HG03060 (cell line): ENCODE results near the gene MARCHF3.
"Not testable (repeated sequence)": the region's sequence is repeated elsewhere in the genome, so short reads cannot be mapped to it uniquely, and the experiment has no call there.

ENCODE experiments used
- ATAC-seq: cut with Tn5 transposase; IDR thresholded peaks from one replicate; pipeline ENCODE4 v1.9.1; 2021; ENCODE audit warnings: low read depth, moderate number of reproducible peaks; ENCODE audit not compliant: unreplicated experiment

MARCHF3 gene

DNA sequence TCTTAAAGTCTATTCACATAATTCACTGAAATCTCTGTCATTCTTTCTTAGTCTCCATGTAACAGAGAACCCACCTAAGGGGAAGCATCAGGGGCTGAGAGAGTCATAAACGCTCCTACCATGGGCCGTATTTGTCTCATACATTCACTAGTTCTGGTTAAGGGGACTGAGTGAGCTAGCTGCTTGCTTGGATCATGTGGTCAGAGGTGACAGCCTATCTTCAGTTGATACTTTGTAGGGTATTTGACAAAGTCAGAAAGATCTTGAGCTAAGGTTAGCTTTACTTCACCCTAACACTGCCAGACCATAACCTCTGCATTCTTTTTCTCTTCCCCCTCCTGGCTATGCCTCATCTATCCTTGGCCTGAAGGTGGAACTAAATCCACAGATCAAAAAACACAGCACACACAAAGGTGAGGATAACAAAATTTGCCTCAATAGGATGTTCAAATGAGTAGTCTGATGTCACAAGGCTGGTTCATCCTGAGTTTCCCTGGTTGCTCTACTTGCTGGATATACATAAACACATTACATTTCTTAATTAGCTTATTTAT, 66.5 kb downstream of the MARCHF3 start:
- ATAC-seq: no peak

- peak; percentile 43 for ATAC-seq
Measured at GRCh38 chr5:126961702-126962101, 68.7 kb downstream of the MARCHF3 start.

- no peak for ATAC-seq
Measured at GRCh38 chr5:126961128-126961527, 69.2 kb downstream of the MARCHF3 start.

GRCh38 chr5:126959188-126959587, 71.2 kb downstream of the MARCHF3 start:
- ATAC-seq: no peak

DNA sequence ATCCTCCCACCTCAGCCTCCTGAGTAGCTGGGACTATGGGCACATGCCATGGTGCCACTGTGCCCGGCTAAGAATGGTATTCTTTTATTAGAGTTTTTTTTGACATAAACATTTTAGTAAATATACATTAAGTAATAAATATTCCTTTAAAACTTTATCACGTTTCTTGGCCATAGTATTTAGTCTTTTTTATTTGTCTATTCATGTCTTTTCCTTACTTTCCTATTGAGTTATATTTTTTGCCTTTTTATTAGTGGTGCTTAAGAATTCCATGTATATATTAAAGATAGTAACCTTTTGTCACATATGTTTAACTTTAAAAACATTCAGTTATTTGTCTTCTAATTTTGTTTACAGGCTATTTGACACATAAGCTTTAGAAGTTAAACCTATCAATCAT, 73.4 kb downstream of the MARCHF3 start:
- no peak for ATAC-seq

DNA sequence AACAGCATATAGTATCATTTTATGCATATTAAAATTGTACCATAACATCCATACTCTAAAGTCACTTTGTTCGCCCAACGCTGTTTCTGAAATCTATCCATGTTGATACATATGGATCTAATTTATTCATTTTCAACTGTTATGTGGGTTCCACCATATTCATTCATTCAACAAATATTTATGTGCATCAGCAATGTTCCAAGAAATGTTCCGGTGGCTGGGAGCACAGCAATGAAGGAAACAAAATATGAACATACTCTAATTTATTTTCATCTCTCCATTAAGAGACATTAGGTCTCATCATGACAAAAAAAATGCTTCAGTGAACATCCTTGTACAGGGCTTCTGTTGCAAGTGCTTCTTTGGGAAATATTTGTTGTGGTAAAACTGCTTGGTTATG, 75.4 kb downstream of the MARCHF3 start:
- ATAC-seq: no peak

GRCh38 chr5:126953640-126954039, 76.7 kb downstream of the MARCHF3 start:
- no peak for ATAC-seq

GRCh38 chr5:126949475-126949874, 80.9 kb downstream of the MARCHF3 start:
- ATAC-seq: no peak

DNA sequence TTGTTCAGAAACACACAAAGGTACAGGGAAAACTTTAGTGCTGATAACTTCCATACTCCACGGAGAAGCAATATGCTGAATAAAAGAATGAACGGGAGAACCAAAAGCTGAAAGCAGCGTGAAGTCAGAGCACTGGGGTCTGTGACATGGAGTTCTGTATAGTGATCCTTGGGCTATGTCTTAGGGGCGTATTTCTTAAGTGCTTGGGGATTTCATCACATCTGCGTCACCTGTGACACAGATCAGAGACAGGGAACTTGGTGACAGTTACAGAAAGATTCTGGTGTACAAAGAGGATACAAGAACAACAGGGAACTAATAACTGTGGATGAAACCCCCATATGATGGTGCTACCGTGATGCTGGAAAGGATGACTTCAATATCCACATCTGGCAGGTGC, 81.9 kb downstream of the MARCHF3 start:
- ATAC-seq: no peak

DNA sequence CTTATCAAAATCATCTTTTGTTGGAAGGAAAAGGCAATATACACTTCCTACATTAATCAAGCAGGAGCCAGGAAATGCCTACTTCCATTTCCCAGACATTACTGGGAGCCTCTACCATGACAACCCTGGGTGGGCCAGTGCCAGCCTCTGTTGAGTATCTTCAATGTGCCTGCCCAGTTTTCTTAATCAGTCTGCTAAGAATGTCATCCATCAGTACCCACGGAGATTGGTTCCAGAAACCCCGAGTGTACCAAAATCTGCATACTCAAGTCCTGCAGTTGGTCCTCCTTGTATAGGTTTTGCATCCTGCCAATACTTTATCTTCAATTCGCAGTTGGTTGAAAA, 82.4 kb downstream of the MARCHF3 start:
- ATAC-seq: no peak

GRCh38 chr5:126947146-126948010, 83.0 kb downstream of the MARCHF3 start:
- peak; percentile 61 for ATAC-seq

- ATAC-seq: not testable (repeated sequence)
Measured at GRCh38 chr5:126942908-126943307, 87.5 kb downstream of the MARCHF3 start.

DNA sequence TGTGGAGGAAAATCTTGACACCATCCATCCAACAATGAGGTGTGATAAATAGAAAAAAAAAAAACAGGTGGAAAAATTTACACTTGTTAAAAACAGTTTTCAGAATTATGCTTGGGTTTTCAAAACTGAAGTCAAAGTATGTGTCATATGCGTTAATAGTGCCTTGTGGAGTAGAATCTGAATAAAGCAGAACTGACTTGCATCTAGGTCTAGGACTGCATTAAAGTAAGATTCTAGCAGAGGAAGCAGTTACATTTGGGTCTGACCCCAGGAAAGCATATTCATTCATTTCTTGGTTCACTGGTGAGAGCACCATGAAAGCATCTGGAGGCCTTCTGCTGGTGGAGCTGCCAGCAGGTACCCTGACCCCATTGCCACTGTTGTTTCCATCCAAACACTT, 89.0 kb downstream of the MARCHF3 start:
- no peak for ATAC-seq

GRCh38 chr5:126939887-126940286, 90.5 kb downstream of the MARCHF3 start:
- ATAC-seq: no peak

DNA sequence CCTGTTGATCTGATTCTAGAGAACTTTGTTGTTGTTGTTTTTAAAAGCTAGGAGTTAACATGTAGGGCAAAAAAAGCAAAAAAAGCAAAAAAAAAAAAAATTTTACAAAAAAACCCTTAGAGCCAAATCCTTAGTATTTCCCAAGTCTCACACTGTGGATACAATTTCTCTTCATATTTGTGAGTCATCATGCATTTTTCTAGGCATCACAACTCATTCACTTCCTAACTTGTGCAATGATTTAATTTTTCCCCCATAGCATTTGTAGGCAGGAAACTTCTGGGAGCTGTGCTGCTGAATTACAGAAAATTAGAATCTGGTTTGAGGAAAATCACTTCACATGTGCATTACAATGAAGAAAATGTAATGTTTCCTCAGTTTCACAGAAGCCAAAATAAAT, 91.9 kb downstream of the MARCHF3 start:
- ATAC-seq: no peak

DNA sequence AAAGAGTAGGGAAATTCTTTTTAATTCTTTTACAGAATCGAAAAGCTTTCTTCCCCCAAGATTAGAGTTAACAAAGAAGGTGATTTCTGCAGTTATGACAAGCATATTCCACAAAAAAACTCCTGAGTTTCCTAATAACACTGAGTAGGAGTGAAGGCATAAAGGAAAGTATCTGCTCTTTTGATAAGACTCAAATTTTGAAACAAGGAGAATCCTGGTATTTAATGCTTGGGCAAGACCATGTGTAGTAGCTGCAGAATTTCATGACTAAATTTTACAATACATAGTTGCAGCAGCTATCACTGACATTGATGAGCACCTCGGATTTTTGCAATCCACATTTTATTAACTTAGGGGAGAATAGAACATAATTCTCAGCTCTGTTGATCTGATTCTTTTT, 92.6 kb downstream of the MARCHF3 start:
- no peak for ATAC-seq

DNA sequence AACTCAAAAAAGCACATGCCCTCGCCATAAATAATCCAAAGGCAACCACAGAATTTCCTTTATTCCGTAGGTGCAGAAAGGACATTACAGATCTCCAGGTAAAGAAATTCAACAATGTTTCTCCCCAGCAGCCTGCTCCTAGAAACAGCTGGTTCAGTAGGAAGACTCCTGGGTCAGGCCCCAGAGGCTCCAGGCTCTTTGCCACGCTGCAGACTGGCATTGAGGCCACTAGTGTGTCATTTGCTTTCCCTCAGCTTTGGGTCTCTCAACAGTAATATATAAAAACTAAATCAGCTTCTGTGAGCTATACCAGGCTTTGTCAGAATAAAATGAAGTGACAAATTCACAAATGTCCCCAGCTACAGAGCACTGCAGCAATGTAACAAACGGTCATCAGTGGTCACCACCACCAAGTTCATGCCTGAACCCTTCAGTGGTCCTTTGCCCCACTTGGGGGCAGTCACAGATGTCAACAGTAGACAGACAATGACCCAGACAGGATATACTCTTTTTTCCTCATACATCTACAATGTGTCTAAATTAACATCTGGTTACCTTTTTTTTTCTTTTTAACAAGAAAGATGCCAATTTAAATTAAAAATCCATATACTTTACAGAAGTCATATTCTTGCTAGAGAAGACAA, 93.5 kb downstream of the MARCHF3 start:
- no peak for ATAC-seq

DNA sequence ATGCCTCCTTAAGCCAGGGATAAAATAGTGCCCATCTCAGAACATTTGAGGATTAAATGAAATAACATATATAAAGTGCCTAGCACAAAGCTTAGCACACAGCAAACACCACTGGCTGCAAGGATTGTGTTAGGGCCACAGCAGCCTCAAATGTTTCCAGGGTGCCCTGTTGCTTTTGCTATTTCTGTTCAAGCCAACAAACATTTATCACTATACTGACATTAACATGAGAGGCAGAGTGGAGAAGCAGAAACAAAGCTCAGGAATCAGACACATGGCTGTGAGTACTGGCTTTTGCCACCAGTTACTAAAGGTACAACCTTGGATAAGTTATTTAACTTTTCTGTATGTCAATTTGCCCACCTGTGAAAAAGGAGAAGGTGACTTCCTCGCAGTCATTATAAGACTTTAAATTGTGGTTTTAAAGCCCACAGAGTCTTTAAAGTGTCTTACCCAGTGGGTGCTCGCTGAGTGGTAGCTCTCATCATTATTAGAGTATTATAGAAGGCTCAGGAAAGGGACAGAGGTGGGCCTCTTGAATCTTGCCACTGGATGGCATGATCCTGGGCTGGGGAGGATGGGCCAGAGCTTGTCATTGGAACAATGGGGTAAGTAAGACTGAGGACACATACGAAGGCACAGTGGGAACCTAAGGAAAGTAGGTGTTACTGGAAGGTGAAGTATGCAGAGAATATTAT, 98.2 kb downstream of the MARCHF3 start:
- no peak for ATAC-seq

GRCh38 chr5:126928041-126928440, 102.3 kb downstream of the MARCHF3 start:
- ATAC-seq: no peak

DNA sequence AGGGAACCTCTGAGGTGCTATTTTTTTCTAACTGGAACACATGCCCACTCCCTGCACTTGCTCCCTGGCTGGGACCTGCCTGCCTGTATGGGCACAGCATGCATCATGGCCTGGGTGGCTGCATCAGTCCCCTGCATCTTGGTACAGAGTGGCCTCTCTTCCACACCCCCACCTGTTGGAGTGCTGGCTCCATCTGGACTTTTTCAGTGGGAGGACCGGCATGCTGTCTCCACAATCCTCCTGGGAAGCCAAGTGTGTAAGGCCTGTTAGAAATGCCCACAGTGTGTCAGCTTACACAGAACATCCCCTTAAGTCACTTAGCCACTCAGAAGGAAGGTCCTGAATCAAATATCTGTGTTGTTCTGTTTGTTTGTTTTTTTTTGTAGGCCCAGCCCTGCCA, 102.9 kb downstream of the MARCHF3 start:
- ATAC-seq: no peak

DNA sequence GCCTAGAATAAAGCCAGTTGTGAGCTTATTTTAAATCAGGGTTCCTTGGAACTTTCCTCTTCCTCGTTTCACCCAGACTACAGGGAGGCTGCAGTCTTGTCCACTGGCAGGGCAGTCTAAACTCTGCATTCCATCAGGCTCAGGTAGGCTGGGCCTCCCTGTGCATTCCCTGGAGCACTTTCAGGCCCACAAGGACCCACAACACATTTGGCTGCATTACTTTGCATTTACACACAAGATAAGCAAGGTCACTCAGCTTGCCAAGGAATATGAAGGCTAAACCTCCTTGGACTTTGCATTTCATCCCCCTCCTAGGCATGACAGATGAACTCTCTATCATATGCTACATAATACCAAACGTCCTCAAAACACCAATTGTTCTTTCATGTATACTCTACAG, 104.2 kb downstream of the MARCHF3 start:
- no peak for ATAC-seq
